ENCODE data around the gene SRD5A2. TPM values are rescaled to one million over a fixed set of nuclear protein-coding genes. Genes with fewer than 3 reads are reported as not detected.

SRD5A2 gene
- total RNA-seq, result not detected

- H3K9me3 ChIP-seq (ENCODE audit: control insufficient read depth in 3 of 3, low read length in 3 of 3), result no peaks in the 10 kb centered on the region
- no peaks in the 10 kb centered on the region for H3K4me1 ChIP-seq (ENCODE audit: control insufficient read depth in 3 of 3, insufficient read depth in 3 of 3, low read length in 3 of 3)
- H3K9ac ChIP-seq (ENCODE audit: low read depth in 1 of 3, low read length in 3 of 3), result no peak within 1 kb of the TSS
- no peak within 1 kb of the TSS for H3K4me3 ChIP-seq (ENCODE audit: low read length in 3 of 3)
- H3K36me3 ChIP-seq (ENCODE audit: control insufficient read depth in 3 of 3, insufficient read depth in 3 of 3, low read length in 3 of 3), result no peaks in the 10 kb centered on the region
- no peak within 1 kb of the TSS for H3K27ac ChIP-seq (ENCODE audit: low read depth, low read length)
- H3K27me3 ChIP-seq (ENCODE audit: control insufficient read depth in 3 of 3, insufficient read depth in 3 of 3, low read length in 3 of 3), result peaks cover 21 to 29% (median 24%) of the 10 kb centered on the region in 3 donors
Observed at GRCh38 chr2:31580321-31581117, at the start of gene SRD5A2. Gene SRD5A2, minus strand, starts transcription at chr2:31580938. Its CDS starts 38 bp downstream, at chr2:31580900.

GRCh38 chr2:31606509-31606908 is 25.8 kb upstream of the SRD5A2 start:
- Histone ChIP-seq H3K9me3 (ENCODE audit: control insufficient read depth in 3 of 3, low read length in 3 of 3) (peaks cover 0 to 9% (median 2%) of the 10 kb centered on the region in 3 donors), H3K9ac (ENCODE audit: low read depth in 1 of 3, low read length in 3 of 3) (no peak overlapping the region), H3K36me3 (ENCODE audit: control insufficient read depth in 3 of 3, insufficient read depth in 3 of 3, low read length in 3 of 3) (no peaks in the 10 kb centered on the region), H3K4me3 (ENCODE audit: low read length in 3 of 3) (no peak overlapping the region), H3K27ac (ENCODE audit: low read depth, low read length) (no peak overlapping the region), H3K4me1 (ENCODE audit: control insufficient read depth in 3 of 3, insufficient read depth in 3 of 3, low read length in 3 of 3) (no peaks in the 10 kb centered on the region), H3K27me3 (ENCODE audit: control insufficient read depth in 3 of 3, insufficient read depth in 3 of 3, low read length in 3 of 3) (no peaks in the 10 kb centered on the region)

- H3K27ac ChIP-seq (ENCODE audit: low read depth, low read length), result no peak overlapping the region
- no peaks in the 10 kb centered on the region for H3K27me3 ChIP-seq (ENCODE audit: control insufficient read depth in 3 of 3, insufficient read depth in 3 of 3, low read length in 3 of 3)
- no peak overlapping the region for H3K9ac ChIP-seq (ENCODE audit: low read depth in 1 of 3, low read length in 3 of 3)
- no peak overlapping the region for H3K4me3 ChIP-seq (ENCODE audit: low read length in 3 of 3)
- peaks cover 0 to 3% (median 0%) of the 10 kb centered on the region in 3 donors for H3K9me3 ChIP-seq (ENCODE audit: control insufficient read depth in 3 of 3, low read length in 3 of 3)
- no peaks in the 10 kb centered on the region for H3K36me3 ChIP-seq (ENCODE audit: control insufficient read depth in 3 of 3, insufficient read depth in 3 of 3, low read length in 3 of 3)
- no peaks in the 10 kb centered on the region for H3K4me1 ChIP-seq (ENCODE audit: control insufficient read depth in 3 of 3, insufficient read depth in 3 of 3, low read length in 3 of 3)
Observed at GRCh38 chr2:31598694-31599093, 18.0 kb upstream of the SRD5A2 start.

GRCh38 chr2:31586230-31586629 is 5.5 kb upstream of the SRD5A2 start:
- no peaks in the 10 kb centered on the region for H3K4me1 ChIP-seq (ENCODE audit: control insufficient read depth in 3 of 3, insufficient read depth in 3 of 3, low read length in 3 of 3)
- H3K27ac ChIP-seq (ENCODE audit: low read depth, low read length), result no peak overlapping the region
- no peak overlapping the region for H3K9ac ChIP-seq (ENCODE audit: low read depth in 1 of 3, low read length in 3 of 3)
- H3K27me3 ChIP-seq (ENCODE audit: control insufficient read depth in 3 of 3, insufficient read depth in 3 of 3, low read length in 3 of 3), result peaks cover 7 to 11% (median 7%) of the 10 kb centered on the region in 3 donors
- no peaks in the 10 kb centered on the region for H3K36me3 ChIP-seq (ENCODE audit: control insufficient read depth in 3 of 3, insufficient read depth in 3 of 3, low read length in 3 of 3)
- no peaks in the 10 kb centered on the region for H3K9me3 ChIP-seq (ENCODE audit: control insufficient read depth in 3 of 3, low read length in 3 of 3)
- no peak overlapping the region for H3K4me3 ChIP-seq (ENCODE audit: low read length in 3 of 3)

GRCh38 chr2:31581124-31581795 is 522 bp upstream of the SRD5A2 start:
- H3K9ac ChIP-seq (ENCODE audit: low read depth in 1 of 3, low read length in 3 of 3), result no peak overlapping the region
- H3K4me1 ChIP-seq (ENCODE audit: control insufficient read depth in 3 of 3, insufficient read depth in 3 of 3, low read length in 3 of 3), result no peaks in the 10 kb centered on the region
- no peak overlapping the region for H3K27ac ChIP-seq (ENCODE audit: low read depth, low read length)
- peaks cover 21 to 29% (median 24%) of the 10 kb centered on the region in 3 donors for H3K27me3 ChIP-seq (ENCODE audit: control insufficient read depth in 3 of 3, insufficient read depth in 3 of 3, low read length in 3 of 3)
- no peaks in the 10 kb centered on the region for H3K36me3 ChIP-seq (ENCODE audit: control insufficient read depth in 3 of 3, insufficient read depth in 3 of 3, low read length in 3 of 3)
- no peaks in the 10 kb centered on the region for H3K9me3 ChIP-seq (ENCODE audit: control insufficient read depth in 3 of 3, low read length in 3 of 3)
- no peak overlapping the region for H3K4me3 ChIP-seq (ENCODE audit: low read length in 3 of 3)

GRCh38 chr2:31579996-31580320 is 780 bp downstream of the SRD5A2 start:
- H3K27ac ChIP-seq (ENCODE audit: low read depth, low read length), result no peak overlapping the region
- no peaks in the 10 kb centered on the region for H3K4me1 ChIP-seq (ENCODE audit: control insufficient read depth in 3 of 3, insufficient read depth in 3 of 3, low read length in 3 of 3)
- H3K4me3 ChIP-seq (ENCODE audit: low read length in 3 of 3), result no peak overlapping the region
- no peak overlapping the region for H3K9ac ChIP-seq (ENCODE audit: low read depth in 1 of 3, low read length in 3 of 3)
- H3K27me3 ChIP-seq (ENCODE audit: control insufficient read depth in 3 of 3, insufficient read depth in 3 of 3, low read length in 3 of 3), result peaks cover 21 to 29% (median 24%) of the 10 kb centered on the region in 3 donors
- no peaks in the 10 kb centered on the region for H3K9me3 ChIP-seq (ENCODE audit: control insufficient read depth in 3 of 3, low read length in 3 of 3)
- H3K36me3 ChIP-seq (ENCODE audit: control insufficient read depth in 3 of 3, insufficient read depth in 3 of 3, low read length in 3 of 3), result no peaks in the 10 kb centered on the region

GRCh38 chr2:31578316-31578715 is 2.4 kb downstream of the SRD5A2 start:
- Histone ChIP-seq H3K27me3 (ENCODE audit: control insufficient read depth in 3 of 3, insufficient read depth in 3 of 3, low read length in 3 of 3) (peaks cover 21 to 29% (median 24%) of the 10 kb centered on the region in 3 donors), H3K4me3 (ENCODE audit: low read length in 3 of 3) (no peak overlapping the region)

GRCh38 chr2:31577143-31577542 is 3.6 kb downstream of the SRD5A2 start:
- no peak overlapping the region for H3K4me3 ChIP-seq (ENCODE audit: low read length in 3 of 3)
- H3K9me3 ChIP-seq (ENCODE audit: control insufficient read depth in 3 of 3, low read length in 3 of 3), result no peaks in the 10 kb centered on the region
- H3K9ac ChIP-seq (ENCODE audit: low read depth in 1 of 3, low read length in 3 of 3), result no peak overlapping the region
- H3K4me1 ChIP-seq (ENCODE audit: control insufficient read depth in 3 of 3, insufficient read depth in 3 of 3, low read length in 3 of 3), result no peaks in the 10 kb centered on the region
- peaks cover 21 to 25% (median 24%) of the 10 kb centered on the region in 3 donors for H3K27me3 ChIP-seq (ENCODE audit: control insufficient read depth in 3 of 3, insufficient read depth in 3 of 3, low read length in 3 of 3)
- H3K27ac ChIP-seq (ENCODE audit: low read depth, low read length), result no peak overlapping the region
- H3K36me3 ChIP-seq (ENCODE audit: control insufficient read depth in 3 of 3, insufficient read depth in 3 of 3, low read length in 3 of 3), result no peaks in the 10 kb centered on the region

More at GRCh38 chr2:31578316-31578715, 2.4 kb downstream of the SRD5A2 start:
- Histone ChIP-seq H3K9ac (ENCODE audit: low read depth in 1 of 3, low read length in 3 of 3) (no peak overlapping the region), H3K9me3 (ENCODE audit: control insufficient read depth in 3 of 3, low read length in 3 of 3) (no peaks in the 10 kb centered on the region), H3K27ac (ENCODE audit: low read depth, low read length) (no peak overlapping the region), H3K4me1 (ENCODE audit: control insufficient read depth in 3 of 3, insufficient read depth in 3 of 3, low read length in 3 of 3) (no peaks in the 10 kb centered on the region), H3K36me3 (ENCODE audit: control insufficient read depth in 3 of 3, insufficient read depth in 3 of 3, low read length in 3 of 3) (no peaks in the 10 kb centered on the region)

- Histone ChIP-seq H3K27ac (ENCODE audit: low read depth, low read length) (no peak overlapping the region), H3K9me3 (ENCODE audit: control insufficient read depth in 3 of 3, low read length in 3 of 3) (no peaks in the 10 kb centered on the region), H3K27me3 (ENCODE audit: control insufficient read depth in 3 of 3, insufficient read depth in 3 of 3, low read length in 3 of 3) (no peaks in the 10 kb centered on the region), H3K9ac (ENCODE audit: low read depth in 1 of 3, low read length in 3 of 3) (no peak overlapping the region), H3K4me1 (ENCODE audit: control insufficient read depth in 3 of 3, insufficient read depth in 3 of 3, low read length in 3 of 3) (no peaks in the 10 kb centered on the region), H3K36me3 (ENCODE audit: control insufficient read depth in 3 of 3, insufficient read depth in 3 of 3, low read length in 3 of 3) (no peaks in the 10 kb centered on the region), H3K4me3 (ENCODE audit: low read length in 3 of 3) (no peak overlapping the region)
Observed at GRCh38 chr2:31568585-31569201, 12.0 kb downstream of the SRD5A2 start.

- Histone ChIP-seq H3K4me3 (ENCODE audit: low read length in 3 of 3) (no peak overlapping the region), H3K9ac (ENCODE audit: low read depth in 1 of 3, low read length in 3 of 3) (no peak overlapping the region), H3K27ac (ENCODE audit: low read depth, low read length) (no peak overlapping the region), H3K27me3 (ENCODE audit: control insufficient read depth in 3 of 3, insufficient read depth in 3 of 3, low read length in 3 of 3) (no peaks in the 10 kb centered on the region), H3K4me1 (ENCODE audit: control insufficient read depth in 3 of 3, insufficient read depth in 3 of 3, low read length in 3 of 3) (no peaks in the 10 kb centered on the region), H3K36me3 (ENCODE audit: control insufficient read depth in 3 of 3, insufficient read depth in 3 of 3, low read length in 3 of 3) (no peaks in the 10 kb centered on the region), H3K9me3 (ENCODE audit: control insufficient read depth in 3 of 3, low read length in 3 of 3) (no peaks in the 10 kb centered on the region)
Observed at GRCh38 chr2:31567679-31568078, 13.1 kb downstream of the SRD5A2 start.

All from skeletal muscle tissue (tissue), 4 donors.